GM18951 (cell line): Measurements from ENCODE around the gene SLBP.

Experiments used
- POLR2A ChIP-seq: IDR thresholded peaks from 4 replicates; pipeline ENCODE4 v1.6.1; 2011; ENCODE audit warnings: mild to moderate bottlenecking; ENCODE audit not compliant: insufficient read length, insufficient read depth; ENCODE audit errors: extremely low read depth
- in situ Hi-C: fragments of 300-500 bp; cut with MboI; formaldehyde crosslinking; loops from one replicate; pipeline ENCODE4 v1.12.0; 2022; ENCODE audit warnings: low sequenced_read_pairs, mixed read lengths, inconsistent platforms; ENCODE audit not compliant: unreplicated experiment

SLBP gene

DNA sequence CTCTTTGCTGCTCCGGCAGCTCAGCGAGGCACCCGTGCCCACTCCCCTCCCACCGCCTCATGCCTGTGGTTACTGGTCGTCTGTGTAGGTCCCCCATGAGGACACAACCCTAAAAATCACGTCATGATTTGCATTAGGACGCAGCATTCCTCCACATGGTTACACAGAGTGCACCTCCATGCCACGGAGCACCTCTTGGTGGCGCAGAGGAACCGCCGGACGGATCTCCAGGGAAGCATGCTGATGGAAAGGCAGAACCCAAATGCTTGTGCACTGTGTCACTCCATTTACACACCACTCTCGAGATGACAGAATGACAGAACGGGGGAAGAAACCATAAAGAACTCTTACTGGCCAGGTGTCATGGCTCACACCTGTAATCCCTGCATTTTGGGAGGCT, 50.4 kb downstream of the SLBP start:
- no peak for TF ChIP-seq POLR2A
- in situ Hi-C loops, result no loop called here

DNA sequence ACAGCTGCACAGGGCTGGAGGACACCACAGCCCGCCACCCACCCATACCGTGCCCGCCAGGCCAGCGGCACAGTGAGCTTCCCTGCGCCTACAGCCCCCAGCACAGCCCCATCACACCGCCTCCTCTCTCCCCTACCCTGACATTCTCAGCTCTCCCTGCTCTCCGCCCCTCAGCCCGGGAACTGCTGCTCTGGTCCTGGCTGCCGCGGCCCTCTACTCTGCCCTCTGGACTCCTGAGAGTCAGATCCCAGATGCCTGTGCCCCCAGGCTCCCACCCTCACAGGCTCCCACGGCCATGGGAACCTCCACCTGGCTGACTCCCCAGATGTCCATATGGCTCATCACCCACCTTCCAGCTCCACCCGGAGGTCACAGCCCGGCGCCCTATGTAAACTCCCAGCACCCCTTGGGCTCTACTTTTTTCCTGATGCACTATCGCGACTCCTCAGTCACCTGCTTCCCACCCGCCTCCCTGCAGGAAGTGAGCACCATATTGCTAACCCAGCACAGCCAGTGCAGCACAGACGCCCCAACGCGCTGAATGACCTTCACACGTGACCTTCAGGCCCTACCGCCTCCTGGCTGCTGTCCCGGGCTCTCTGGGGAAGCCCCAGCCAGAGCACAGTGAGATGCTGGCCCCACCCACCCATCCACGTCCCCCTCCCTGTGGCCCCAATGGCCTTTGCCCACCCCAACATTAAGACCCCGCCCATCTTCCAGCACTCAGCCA, 51.0 kb downstream of the SLBP start:
- in situ Hi-C loops, result no loop called here

DNA sequence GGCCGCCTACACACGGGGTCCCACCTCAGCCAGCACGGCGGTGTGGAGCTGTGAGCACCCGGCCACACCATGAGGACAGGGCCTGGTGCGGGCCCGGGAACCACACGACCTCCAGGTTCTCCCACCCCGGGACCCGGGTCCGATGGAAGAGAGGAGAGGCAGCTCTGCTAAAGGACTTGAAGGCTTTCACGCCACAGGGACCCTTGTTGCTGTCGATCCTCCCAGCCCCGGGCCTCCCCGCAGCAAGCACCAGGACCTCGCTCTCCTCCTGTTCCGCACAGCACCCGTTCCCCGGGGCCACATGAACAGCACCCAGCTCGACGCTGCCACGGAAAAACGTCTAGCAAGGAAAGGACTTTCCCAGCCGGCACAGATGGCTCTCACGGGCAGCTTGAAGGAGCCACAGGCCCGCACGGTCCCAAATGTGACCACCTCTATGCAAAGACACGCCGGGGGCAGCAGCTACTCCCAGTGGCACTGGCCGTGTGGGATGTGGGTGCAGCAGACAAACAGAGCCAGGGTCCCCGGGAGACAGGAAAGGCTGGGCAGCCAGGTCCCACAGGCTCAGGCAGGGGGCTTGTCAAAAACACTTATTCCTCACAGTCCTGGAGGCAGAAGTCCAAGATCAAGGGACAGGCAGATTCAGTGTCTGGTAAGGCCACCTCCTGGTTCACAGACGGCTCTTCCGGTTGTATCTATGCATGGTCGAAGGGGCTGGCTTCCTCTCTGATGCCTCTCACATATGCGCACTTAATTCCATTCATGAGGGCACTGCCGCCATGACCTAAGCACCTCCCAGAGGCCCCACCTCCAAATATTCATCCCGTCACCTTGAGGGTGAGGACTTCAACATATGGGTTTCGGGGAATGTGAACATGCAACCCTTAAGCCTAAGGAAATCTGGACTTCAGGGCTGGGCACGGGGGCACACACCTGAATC, 52.7 kb downstream of the SLBP start:
- in situ Hi-C loops, result no loop called here
- TF ChIP-seq POLR2A, result no peak

More for the DNA sequence above, 51.0 kb downstream of the SLBP start:
- TF ChIP-seq POLR2A, result no peak

DNA sequence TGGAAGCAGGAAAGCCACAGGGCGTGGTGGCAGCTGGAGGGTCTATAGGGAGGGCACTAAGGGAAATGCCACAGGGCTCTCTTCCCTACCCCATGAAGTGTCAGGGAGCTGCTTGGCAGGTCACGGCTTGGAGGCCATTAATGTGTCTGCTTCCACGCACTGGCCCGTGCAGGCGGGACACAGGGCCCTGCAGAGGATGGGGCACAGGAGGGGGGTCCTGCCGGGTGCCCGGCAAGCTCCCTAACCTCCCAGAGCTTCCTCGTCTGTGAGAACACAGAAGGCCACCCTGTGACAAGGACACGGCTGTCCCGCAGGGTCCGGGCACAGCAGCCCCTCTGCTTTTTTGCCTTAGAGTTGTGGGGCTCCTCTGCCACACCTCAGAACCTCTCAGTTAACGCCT, 53.5 kb downstream of the SLBP start:
- in situ Hi-C loops, result no loop called here
- TF ChIP-seq POLR2A, result no peak

DNA sequence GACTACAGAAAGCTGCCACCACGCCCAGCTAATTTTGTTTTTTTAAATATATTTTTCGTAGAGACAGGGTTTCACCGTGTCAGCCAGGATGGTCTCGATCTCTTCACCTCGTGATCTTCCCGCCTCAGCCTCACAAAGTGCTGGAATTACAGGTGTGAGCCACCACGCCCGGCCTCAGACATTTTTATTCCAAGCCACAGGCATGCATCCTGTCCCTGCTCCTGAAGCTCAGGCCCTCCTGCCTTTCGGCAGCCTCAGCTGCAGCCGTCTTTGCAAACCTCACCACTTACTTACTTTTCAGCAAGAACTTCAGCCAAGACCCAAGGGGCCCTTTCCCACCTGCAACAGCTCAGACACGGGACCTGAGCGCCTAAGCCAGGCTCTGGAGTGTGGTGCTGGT, 54.0 kb downstream of the SLBP start:
- in situ Hi-C loops, result no loop called here
- TF ChIP-seq POLR2A, result no peak

DNA sequence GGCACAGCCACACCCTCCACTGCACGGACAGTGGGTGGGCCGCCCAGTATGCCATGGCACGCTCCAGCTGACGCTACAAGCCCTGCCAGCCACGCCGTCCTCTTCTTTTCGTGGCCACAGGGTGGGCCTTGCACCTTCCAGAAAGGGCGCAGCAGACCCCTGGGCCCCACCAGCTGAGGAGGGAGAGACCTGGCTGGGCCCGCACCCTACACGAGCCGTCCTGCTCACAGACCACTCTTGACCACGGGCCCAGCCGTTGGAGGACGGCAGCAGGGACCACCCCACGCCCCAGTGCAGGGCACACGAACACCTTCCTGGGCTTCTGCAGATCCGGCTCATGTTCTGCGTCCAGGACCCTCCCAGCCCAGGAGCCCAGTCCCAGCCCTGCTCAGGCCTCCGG, 55.1 kb downstream of the SLBP start:
- in situ Hi-C loops, result no loop called here
- TF ChIP-seq POLR2A, result no peak

DNA sequence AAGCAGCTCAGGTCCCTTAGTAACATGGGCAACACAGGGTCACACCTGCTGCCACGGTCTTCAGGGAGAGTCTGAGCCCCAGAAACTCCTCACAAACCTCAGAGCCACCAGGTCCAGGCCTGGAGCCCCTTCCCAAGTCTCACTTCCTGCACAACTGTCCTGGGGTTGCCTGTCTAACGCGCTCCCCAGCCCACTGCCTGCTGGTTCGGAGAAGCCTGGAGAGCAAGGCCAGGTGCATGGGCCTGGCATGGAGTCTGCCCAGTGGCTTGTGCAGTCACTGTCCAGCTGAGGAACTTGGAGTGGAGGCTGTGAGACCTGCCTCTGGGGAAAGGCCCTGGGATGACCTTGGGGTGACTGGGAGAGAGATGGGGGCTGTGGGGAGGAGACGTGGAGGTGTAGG, 56.0 kb downstream of the SLBP start:
- in situ Hi-C loops, result no loop called here
- no peak for TF ChIP-seq POLR2A

DNA sequence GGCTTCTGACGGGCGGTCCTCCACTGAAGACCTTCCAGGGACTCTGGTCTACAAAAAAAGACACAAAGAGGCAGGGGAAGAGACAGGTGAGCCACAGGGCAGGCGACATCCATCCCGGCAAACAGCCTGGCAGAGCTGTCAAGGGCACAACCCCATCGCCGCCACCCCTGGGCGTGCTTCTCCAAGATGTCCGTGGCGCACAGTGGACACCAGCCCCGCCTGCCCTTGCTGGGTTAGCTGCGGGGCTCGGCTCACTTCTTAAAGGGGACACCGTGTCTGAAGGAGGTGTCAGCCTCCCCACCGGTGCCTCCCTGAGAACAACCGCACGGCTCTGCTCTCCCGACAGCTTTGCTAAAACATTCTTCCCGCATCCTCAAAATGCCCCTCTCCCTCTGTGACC, 56.4 kb downstream of the SLBP start:
- in situ Hi-C loops, result no loop called here

DNA sequence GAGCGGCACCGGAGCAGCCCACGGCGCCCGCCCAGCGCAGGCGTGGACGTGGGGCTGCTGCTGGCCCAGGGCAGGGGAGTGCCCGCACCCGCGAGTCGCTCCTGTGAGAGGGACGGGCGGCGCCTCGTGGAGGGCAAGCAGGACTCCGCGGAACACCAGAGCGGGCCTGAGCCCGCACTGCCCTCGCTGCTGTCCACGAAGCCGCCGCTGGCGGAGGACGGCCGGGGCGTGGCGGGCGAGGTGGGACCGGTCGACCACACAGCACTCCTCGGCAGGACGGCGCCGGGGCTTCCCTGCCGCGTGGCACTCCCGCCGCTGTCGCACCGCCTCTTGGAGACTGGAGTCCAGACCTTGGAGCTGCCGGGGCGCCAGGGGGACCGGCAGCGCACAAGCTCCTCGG, 57.0 kb downstream of the SLBP start:
- no peak for TF ChIP-seq POLR2A
- in situ Hi-C loops, result no loop called here

More for the DNA sequence above, 56.4 kb downstream of the SLBP start:
- TF ChIP-seq POLR2A, result no peak

DNA sequence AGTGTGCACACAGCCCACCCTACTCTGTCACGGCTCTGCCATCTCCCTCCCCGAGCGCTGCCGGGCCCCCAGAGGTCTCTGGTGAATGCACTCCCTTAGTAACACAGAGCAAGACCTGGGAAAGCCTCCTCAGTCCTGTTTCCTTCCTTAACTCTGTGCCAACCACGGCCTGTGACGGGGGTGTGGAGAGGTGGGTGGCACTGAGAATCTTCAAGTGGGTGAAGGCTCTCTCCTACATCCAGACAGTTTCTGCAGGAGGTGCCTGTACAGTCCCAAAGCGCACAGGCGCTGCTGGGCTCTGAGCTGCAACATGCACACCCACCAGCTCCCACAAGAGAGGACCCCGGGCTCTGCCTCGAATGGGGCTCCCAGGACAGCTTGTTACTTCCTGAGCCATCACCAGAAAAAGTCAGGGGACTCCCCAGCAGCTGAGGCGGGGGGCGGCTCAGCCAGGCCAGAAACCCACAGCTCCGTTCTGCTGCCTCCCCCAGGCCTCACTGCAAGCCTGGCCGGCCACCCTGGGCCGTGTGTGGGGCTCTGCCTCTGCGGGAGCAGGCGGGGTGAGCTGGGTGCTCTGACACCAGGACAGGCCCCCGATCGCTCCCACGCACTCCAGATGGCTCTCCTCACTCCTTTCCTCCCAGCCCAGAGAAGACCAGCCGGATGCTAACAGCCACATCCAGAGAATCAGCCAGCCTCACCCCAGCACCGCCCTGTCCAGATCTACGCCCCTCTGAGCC, 57.7 kb downstream of the SLBP start:
- in situ Hi-C loops, result no loop called here

DNA sequence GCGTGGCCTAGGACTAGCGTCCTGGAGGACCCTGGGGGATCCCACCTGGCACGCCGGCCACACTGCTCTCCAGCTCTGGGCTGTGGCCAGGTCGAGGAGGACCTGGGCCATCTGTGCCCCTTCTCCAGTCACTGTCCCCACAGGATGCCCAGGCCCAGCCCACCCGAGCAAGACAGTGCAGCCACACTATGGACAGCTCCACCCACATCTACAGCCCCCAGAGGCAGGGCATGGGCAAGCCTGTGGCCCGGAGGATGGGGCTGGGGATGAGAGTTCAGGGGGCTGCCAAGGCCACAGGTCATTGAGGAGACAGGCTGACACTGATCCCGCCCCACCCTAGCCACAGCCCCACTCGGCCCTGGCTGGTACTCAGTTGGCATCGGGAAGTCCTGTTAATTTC, 58.3 kb downstream of the SLBP start:
- in situ Hi-C loops, result no loop called here
- TF ChIP-seq POLR2A, result no peak

More for the DNA sequence above, 57.7 kb downstream of the SLBP start:
- no peak for TF ChIP-seq POLR2A

DNA sequence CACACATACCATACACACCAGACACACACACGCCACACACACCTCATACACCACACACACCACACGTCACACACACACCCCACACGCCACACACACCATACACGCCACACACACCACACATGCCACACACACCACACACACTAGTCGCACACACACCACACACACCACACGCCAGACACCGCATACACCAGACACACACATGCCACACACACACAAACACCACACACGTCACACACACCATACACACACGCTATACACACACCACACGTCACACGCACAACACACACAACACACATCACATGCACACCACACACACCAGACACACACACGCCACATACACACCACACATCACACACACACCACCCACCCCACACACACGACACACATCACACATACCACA, 60.0 kb downstream of the SLBP start:
- in situ Hi-C loops, result no loop called here
- no peak for TF ChIP-seq POLR2A

DNA sequence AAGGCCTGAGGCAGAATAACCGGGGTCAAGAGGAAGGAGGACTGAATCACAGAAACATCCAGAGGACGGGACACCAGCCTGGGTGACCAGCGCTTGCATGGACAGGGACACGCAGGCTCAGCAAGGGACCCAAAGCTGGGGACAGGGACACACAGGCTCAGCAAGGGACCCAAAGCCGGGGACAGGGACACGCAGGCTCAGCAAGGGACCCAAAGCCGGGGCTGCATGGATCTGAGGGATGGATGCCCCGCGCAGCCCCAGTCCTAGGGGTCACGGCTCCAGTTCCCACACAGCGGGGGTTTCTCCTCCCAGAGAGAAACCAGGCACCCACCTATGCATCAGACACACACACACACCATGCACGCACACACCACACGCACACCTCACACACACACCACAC, 60.5 kb downstream of the SLBP start:
- in situ Hi-C loops, result no loop called here
- TF ChIP-seq POLR2A, result no peak

DNA sequence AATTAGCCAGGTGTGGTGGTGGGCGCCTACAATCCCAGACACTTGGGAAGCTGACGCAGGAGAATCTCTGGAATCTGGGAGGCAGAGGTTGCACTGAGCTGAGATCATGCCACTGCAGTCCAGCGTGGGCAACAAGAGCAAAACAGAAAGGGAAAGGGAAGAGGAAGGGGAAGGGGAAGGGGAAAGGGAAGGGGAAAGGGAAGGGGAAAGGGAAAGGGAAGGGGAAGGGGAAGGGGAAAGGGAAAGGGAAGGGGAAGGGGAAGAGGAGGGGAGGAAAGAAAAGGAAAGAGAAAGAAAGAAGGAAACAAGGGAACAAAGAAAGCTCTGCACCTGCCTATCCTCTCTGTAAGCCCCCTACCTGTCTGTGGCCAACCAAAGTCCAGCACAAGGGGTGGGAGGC, 63.2 kb downstream of the SLBP start:
- in situ Hi-C loops, result no loop called here
- no peak for TF ChIP-seq POLR2A

DNA sequence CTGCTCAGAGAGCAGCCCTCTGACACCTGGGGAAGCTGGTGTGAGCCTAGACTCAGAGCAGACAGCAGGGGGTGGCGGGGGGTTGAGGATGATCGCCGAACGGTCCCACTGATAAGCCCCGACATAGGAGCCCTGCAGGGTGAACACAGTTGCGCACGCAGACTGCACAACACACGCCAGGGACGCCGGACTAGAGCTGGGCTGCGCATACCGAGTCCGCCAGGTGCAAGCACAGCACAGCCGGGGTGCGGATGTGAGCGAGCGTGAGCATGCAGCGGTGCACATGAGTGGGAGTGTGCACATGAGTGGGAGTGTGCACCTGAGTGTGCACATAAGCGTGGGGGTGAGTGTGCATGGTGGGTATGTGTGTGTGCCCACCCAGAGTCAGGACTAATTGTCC, 64.7 kb downstream of the SLBP start:
- TF ChIP-seq POLR2A, result no peak
- in situ Hi-C loops, result no loop called here
